Nephron (organoid): Measurements from ENCODE around the gene CCDC138.

Source experiments
- H3K27ac Mint-ChIP-seq, 3 experiments: 2 replicates each; pipeline ENCODE4 v1.8.0; 2020; ENCODE audit warnings: mixed read lengths in 3 of 3, mild to moderate bottlenecking in 2 of 3, moderate library complexity in 1 of 3
- H3K27me3 Mint-ChIP-seq: 2 replicates; pipeline ENCODE4 v1.8.0; 2021; ENCODE audit warnings: low read depth, mild to moderate bottlenecking, moderate library complexity, mixed read lengths
- H3K36me3 Mint-ChIP-seq: 2 replicates; pipeline ENCODE4 v1.8.0; 2020; ENCODE audit warnings: low read depth, mixed read lengths
- H3K4me1 Mint-ChIP-seq: 2 replicates; pipeline ENCODE4 v1.8.0; 2020; ENCODE audit warnings: mixed read lengths
- H3K4me3 Mint-ChIP-seq, 3 experiments: 2 replicates each; pipeline ENCODE4 v1.8.0; 2020; ENCODE audit warnings: mild to moderate bottlenecking in 3 of 3, mixed read lengths in 3 of 3, moderate library complexity in 2 of 3
- H3K9me3 Mint-ChIP-seq: 2 replicates; pipeline ENCODE4 v1.8.0; 2020; ENCODE audit warnings: mixed read lengths
- TF ChIP-seq, protein P1 (sequence below), 3 experiments: fragments of 200-600 bp; sonication (generic); IDR thresholded peaks; one replicate each; pipeline ENCODE4 v1.5.0; 2021; ENCODE audit warnings: antibody characterized with exemption in 3 of 3; ENCODE audit not compliant: unreplicated experiment in 3 of 3

The CCDC138 gene

DNA sequence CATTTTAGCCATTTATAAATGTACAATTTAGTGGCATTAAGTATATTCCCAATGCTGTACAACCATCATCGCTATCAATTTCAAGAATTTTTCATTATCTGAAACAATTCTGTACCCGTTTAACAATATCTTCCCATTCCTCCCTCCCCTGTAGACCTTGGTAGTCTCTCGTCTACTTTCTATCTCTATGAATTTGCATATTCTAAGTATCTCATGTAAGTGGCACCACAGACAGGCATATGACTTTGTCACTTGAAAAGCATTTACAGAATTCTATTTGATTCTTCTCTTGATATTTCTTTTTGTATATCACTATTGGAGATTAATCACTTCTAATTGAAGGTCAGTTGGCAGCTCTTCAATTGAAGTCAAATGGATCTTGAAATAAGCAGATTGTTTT lies 48.0 kb downstream of the CCDC138 start:
- H3K27me3 Mint-ChIP-seq, result no peaks in the 10 kb centered on the region
- no peaks in the 10 kb centered on the region for H3K4me1 Mint-ChIP-seq
- no peak overlapping the region for H3K27ac Mint-ChIP-seq
- peaks cover 46% of the 10 kb centered on the region for H3K9me3 Mint-ChIP-seq
- peaks cover 68% of the 10 kb centered on the region for H3K36me3 Mint-ChIP-seq
- H3K4me3 Mint-ChIP-seq, result no peak overlapping the region
- TF ChIP-seq, protein P1, sequence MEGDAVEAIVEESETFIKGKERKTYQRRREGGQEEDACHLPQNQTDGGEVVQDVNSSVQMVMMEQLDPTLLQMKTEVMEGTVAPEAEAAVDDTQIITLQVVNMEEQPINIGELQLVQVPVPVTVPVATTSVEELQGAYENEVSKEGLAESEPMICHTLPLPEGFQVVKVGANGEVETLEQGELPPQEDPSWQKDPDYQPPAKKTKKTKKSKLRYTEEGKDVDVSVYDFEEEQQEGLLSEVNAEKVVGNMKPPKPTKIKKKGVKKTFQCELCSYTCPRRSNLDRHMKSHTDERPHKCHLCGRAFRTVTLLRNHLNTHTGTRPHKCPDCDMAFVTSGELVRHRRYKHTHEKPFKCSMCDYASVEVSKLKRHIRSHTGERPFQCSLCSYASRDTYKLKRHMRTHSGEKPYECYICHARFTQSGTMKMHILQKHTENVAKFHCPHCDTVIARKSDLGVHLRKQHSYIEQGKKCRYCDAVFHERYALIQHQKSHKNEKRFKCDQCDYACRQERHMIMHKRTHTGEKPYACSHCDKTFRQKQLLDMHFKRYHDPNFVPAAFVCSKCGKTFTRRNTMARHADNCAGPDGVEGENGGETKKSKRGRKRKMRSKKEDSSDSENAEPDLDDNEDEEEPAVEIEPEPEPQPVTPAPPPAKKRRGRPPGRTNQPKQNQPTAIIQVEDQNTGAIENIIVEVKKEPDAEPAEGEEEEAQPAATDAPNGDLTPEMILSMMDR (IDR thresholded peaks at IDR 0.05; ENCODE audit: unreplicated experiment in 3 of 3), result no peak

DNA sequence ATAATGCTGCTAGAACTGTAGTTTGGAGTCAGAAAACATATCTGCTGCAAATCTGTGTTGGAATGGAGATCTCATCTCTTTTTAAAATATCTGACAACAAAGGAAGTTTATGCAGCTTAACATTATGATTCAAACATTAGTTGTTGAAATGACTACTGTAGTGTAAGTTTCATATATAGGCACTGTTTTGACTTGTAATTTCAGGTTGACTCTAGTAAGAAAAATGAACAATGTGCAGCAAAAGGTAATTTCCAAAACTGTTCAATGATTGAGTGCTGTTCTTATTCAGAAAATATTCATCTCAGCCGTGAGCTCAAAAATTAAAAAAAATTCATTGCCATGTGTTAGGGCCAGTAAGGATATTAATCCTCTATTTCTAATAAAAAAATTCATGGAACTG lies 48.5 kb downstream of the CCDC138 start:
- peaks cover 70% of the 10 kb centered on the region for H3K36me3 Mint-ChIP-seq
- no peak overlapping the region for H3K4me3 Mint-ChIP-seq
- peaks cover 48% of the 10 kb centered on the region for H3K9me3 Mint-ChIP-seq
- no peaks in the 10 kb centered on the region for H3K27me3 Mint-ChIP-seq
- H3K27ac Mint-ChIP-seq, result no peak overlapping the region
- H3K4me1 Mint-ChIP-seq, result no peaks in the 10 kb centered on the region
- TF ChIP-seq, protein P1 (IDR thresholded peaks at IDR 0.05; ENCODE audit: unreplicated experiment in 3 of 3), result no peak

DNA sequence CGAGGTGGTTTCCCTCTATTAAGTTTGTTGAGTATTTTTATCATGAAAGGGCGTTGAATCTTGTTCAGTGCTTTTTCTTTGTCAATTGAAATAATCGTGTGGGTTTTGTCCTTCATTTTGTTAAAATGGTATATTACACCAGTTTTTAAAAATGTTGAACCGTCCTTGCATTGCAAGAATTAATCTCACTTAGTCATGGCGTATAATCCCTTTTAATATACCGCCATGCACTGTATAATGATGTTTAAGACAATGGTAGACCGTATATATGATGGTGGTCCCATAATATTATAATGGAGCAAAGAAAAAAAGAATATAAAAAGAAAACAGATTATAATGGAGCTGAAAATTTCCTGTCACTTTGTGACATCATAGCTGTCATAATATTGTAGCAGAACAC lies 50.6 kb downstream of the CCDC138 start:
- Mint-ChIP-seq H3K4me3 (no peak overlapping the region), H3K27ac (no peak overlapping the region), H3K9me3 (peaks cover 63% of the 10 kb centered on the region), H3K27me3 (no peaks in the 10 kb centered on the region), H3K4me1 (no peaks in the 10 kb centered on the region), H3K36me3 (peaks cover 82% of the 10 kb centered on the region)
- TF ChIP-seq, protein P1 (IDR thresholded peaks at IDR 0.05; ENCODE audit: unreplicated experiment in 3 of 3), result no peak

- H3K27ac Mint-ChIP-seq, result no peak overlapping the region
- no peak overlapping the region for H3K4me3 Mint-ChIP-seq
- peaks cover 79% of the 10 kb centered on the region for H3K36me3 Mint-ChIP-seq
- H3K27me3 Mint-ChIP-seq, result no peaks in the 10 kb centered on the region
- TF ChIP-seq, protein P1 (IDR thresholded peaks at IDR 0.05; ENCODE audit: unreplicated experiment in 3 of 3), result no peak
- peaks cover 41% of the 10 kb centered on the region for H3K9me3 Mint-ChIP-seq
- H3K4me1 Mint-ChIP-seq, result no peaks in the 10 kb centered on the region
Observed at GRCh38 chr2:108841506-108841905, 54.9 kb downstream of the CCDC138 start.

DNA sequence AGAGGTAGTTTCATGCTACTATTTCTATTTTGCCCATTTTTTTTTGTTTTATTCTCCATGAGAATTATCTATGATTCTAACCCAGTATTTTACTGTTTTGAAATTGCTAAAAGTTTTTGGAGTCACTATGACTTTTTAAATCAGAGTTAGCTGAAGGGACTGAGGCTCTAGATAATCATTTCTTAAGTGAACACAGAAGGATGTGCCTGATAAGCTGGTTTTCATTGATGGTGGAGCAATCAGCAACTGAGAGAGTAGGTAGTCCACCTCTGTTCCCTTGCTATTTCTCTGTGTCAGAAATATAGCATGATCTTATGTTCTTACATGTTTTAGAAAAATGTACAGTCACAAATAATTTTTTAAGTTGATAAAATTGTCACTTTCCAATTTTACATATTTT lies 59.4 kb downstream of the CCDC138 start:
- Mint-ChIP-seq H3K27me3 (no peaks in the 10 kb centered on the region), H3K27ac (no peak overlapping the region), H3K4me1 (no peaks in the 10 kb centered on the region), H3K9me3 (peaks cover 9% of the 10 kb centered on the region), H3K4me3 (no peak overlapping the region), H3K36me3 (peaks cover 54% of the 10 kb centered on the region)
- TF ChIP-seq, protein P1 (IDR thresholded peaks at IDR 0.05; ENCODE audit: unreplicated experiment in 3 of 3), result no peak

- H3K36me3 Mint-ChIP-seq, result peaks cover 54% of the 10 kb centered on the region
- TF ChIP-seq, protein P1 (IDR thresholded peaks at IDR 0.05; ENCODE audit: unreplicated experiment in 3 of 3), result no peak
- H3K4me3 Mint-ChIP-seq, result no peak overlapping the region
- H3K27ac Mint-ChIP-seq, result no peak overlapping the region
- no peaks in the 10 kb centered on the region for H3K9me3 Mint-ChIP-seq
- H3K27me3 Mint-ChIP-seq, result no peaks in the 10 kb centered on the region
- no peaks in the 10 kb centered on the region for H3K4me1 Mint-ChIP-seq
Observed at GRCh38 chr2:108847000-108847399, 60.4 kb downstream of the CCDC138 start.
